Hepatocyte (in vitro differentiated cells): Measurements from ENCODE around the gene IL18.

Experiments used
- EZH2 ChIP-seq: fragments of 200-600 bp; sonication (generic); IDR thresholded peaks from 2 replicates; pipeline ENCODE4 v1.6.1; 2016; ENCODE audit warnings: antibody characterized with exemption, mild to moderate bottlenecking, borderline replicate concordance
- TF ChIP-seq, protein P1 (sequence below): fragments of 200-600 bp; sonication (generic); IDR thresholded peaks from 2 replicates; pipeline ENCODE4 v1.5.1; 2016; ENCODE audit warnings: antibody characterized with exemption, mild to moderate bottlenecking; ENCODE audit not compliant: poor library complexity

DNA sequence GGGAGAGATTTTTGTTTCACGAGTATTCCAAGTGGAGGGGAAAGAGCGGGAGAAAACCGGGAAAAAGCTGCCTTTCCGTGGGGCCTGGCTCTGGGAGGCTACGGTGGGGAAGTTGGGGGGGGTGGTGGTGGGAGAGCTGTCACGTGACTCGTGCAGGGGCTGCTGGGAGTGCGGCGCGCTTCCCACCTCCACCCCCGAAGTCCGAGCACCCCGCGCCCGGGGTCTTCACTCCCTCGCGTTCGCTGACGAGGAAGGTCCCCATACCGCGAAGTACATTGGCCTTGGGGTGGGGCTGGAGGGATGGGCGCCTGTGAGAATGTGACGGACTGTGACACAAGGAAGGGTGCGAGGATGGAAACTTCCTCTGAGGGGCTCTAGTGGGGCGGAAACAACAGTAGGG, 3.3 kb upstream of the IL18 start, which contains the start of gene TEX12:
- no peak for TF ChIP-seq EZH2
- TF ChIP-seq, protein P1, sequence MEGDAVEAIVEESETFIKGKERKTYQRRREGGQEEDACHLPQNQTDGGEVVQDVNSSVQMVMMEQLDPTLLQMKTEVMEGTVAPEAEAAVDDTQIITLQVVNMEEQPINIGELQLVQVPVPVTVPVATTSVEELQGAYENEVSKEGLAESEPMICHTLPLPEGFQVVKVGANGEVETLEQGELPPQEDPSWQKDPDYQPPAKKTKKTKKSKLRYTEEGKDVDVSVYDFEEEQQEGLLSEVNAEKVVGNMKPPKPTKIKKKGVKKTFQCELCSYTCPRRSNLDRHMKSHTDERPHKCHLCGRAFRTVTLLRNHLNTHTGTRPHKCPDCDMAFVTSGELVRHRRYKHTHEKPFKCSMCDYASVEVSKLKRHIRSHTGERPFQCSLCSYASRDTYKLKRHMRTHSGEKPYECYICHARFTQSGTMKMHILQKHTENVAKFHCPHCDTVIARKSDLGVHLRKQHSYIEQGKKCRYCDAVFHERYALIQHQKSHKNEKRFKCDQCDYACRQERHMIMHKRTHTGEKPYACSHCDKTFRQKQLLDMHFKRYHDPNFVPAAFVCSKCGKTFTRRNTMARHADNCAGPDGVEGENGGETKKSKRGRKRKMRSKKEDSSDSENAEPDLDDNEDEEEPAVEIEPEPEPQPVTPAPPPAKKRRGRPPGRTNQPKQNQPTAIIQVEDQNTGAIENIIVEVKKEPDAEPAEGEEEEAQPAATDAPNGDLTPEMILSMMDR = no peak
